ENCODE data around the gene SND1.

Gene SND1

GRCh38 chr7:128128401-128128800 is 476.4 kb downstream of the SND1 start:
- no peak for DNase-seq

- DNase-seq, result no peak
Observed at GRCh38 chr7:128129224-128129864, 477.4 kb downstream of the SND1 start.

DNA sequence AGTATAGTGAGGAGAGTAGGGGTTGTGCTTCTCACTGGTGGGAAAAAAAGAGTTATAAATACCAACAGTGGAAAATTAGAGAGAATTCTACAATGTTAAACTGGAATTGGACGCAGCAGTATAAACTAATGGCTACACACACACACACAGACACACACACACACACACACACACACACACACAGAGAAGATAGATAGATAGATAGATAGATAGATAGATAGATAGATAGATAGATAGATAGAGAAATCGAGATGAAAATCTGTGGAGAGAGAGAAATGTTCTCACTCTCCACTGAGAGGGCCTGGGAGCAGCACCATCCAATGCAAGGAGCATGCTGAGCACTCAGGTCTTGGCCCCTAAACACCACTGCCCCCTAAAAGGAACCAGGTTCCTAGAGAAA is 479.1 kb downstream of the SND1 start:
- DNase-seq, result no peak

GRCh38 chr7:128131731-128132130 is 479.7 kb downstream of the SND1 start:
- no peak for DNase-seq

GRCh38 chr7:128132426-128133069 is 480.6 kb downstream of the SND1 start:
- no peak for DNase-seq

GRCh38 chr7:128135159-128135514 is 483.1 kb downstream of the SND1 start:
- no peak for DNase-seq

- peak; percentile 72 for DNase-seq
Observed at GRCh38 chr7:128135515-128136214, 483.7 kb downstream of the SND1 start.

- DNase-seq, result no peak
Observed at GRCh38 chr7:128136215-128136597, 484.2 kb downstream of the SND1 start.

- no peak for DNase-seq
Observed at GRCh38 chr7:128137181-128137580, 485.2 kb downstream of the SND1 start.

- DNase-seq, result no peak
Observed at GRCh38 chr7:128139406-128139805, 487.4 kb downstream of the SND1 start.

GRCh38 chr7:128141683-128142195 is 489.7 kb downstream of the SND1 start:
- DNase-seq, result no peak

Data from activated CD8-positive, alpha-beta memory T cell treated with anti-CD3 and anti-CD28 coated beads, Interleukin-2, amount 50 U/mL, for 4 hours (primary cell).